SK-N-MC (cell line): ENCODE measurements around the gene BABAM2.

Source experiments
- EZH2 ChIP-seq: fragments of 200-600 bp; sonication (generic); IDR thresholded peaks from one replicate; pipeline ENCODE4 v1.6.1; 2017; ENCODE audit warnings: antibody characterized with exemption
- FOXP2 ChIP-seq: optimal IDR thresholded peaks from 2 replicates; pipeline ENCODE3; 2011; ENCODE audit warnings: mild to moderate bottlenecking, moderate library complexity; ENCODE audit not compliant: insufficient read depth; ENCODE audit errors: extremely low read length, control extremely low read depth
- POLR2AphosphoS5 ChIP-seq: IDR thresholded peaks from 2 replicates; pipeline ENCODE4 v1.6.1; 2012; ENCODE audit warnings: mild to moderate bottlenecking, low read depth, low read length, borderline replicate concordance

DNA sequence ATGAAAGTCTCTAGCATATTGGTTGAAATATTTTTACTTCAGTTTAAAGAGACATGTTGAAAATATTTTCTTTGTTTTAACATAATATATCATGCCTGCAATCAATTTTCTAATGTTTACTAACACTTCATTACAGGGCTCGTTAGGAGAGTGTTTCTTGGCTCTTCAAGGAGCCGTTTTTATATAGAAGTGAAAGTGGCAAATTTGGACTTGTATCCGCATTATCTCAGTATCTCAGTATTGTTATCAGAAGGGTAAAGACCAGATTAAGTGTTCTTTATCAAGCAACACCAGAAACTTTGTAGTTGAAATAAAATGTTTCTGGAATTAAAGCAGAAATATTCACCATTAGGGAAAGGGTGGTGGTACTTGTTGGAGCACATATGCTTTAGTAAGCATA lies 97.8 kb downstream of the BABAM2 start:
- TF ChIP-seq POLR2AphosphoS5, result no peak
- no peak for TF ChIP-seq EZH2
- no peak for TF ChIP-seq FOXP2
